SH-SY5Y (cell line): Measurements from ENCODE around the gene NEK6.

Experiments
- GATA2 ChIP-seq: IDR thresholded peaks from 2 replicates; pipeline ENCODE4 v1.6.1; 2011; ENCODE audit warnings: mild to moderate bottlenecking, low read depth, low read length
- GATA3 ChIP-seq: IDR thresholded peaks from 2 replicates; pipeline ENCODE4 v1.6.1; 2011; ENCODE audit warnings: low read depth, mild to moderate bottlenecking, low read length, moderate library complexity

GRCh38 chr9:124254261-124254682 lies 3.5 kb upstream of the NEK6 start:
- TF ChIP-seq GATA2 (no peak), GATA3 (no peak)
